Endometrial microvascular endothelial cells (primary cell): ENCODE data around the gene ITPRID2. TPM values are rescaled to one million over a fixed set of nuclear protein-coding genes. Genes with fewer than 3 reads are reported as not detected.
"Not testable (repeated sequence)": the region's sequence is repeated elsewhere in the genome, so short reads cannot be mapped to it uniquely, and the experiment has no call there.

Experiments used
- in situ Hi-C: cut with HindIII; loops from 2 replicates; pipeline ENCODE4 v1.10.0; 2017; ENCODE audit warnings: low sequenced_read_pairs, low pct_unique_long_range_greater_than_20kb; ENCODE audit errors: inconsistent ontology term
- total RNA-seq: library from RNA; depleted of rRNA; stranded (reverse); fragments of >200 nt; gene quantifications from one replicate; pipeline ENCODE4 v1.2.3, GENCODE V29; 2015; ENCODE audit errors: inconsistent ontology term

ITPRID2 gene
- total RNA-seq, 1 donor from 2014 or later = 237 TPM

DNA sequence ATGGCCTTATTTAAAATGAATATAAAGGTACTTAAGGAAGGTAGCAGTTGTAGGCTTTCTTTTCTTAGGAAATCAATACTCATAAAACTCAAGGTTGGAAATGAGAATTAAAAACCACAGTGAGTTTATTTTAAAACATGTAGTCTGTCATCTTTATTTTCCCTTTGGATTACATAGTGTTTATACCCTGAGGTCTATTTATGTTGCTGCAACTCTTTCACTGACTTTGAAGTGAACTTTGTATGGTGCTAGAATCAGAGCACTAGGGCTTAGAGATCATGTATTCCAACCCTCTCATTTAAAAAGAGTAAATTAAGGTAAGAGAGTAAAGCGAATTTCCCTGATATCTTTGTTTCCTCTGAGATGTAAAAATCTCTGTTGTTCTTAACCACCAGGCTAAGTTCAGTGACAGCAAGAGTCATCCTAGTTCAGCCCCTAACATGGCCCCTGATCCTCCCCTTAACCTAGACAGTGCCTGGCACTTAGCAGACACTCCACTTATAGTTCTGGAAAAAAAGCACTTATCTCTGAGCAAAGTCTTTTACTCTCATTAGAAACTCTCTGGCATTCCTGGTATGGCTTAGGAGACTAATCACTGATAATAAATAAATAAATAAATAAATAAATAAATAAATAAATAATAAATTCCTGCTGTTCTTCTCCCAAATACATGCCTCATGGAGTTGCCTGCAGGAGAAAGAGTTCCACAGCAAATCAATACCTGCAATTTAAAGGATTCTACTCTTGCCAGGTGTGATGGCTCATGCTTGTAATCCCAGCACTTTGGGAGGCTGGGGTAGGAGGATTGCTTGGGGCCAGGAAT, 61.1 kb downstream of the ITPRID2 start:
- in situ Hi-C loops = no loop called here

DNA sequence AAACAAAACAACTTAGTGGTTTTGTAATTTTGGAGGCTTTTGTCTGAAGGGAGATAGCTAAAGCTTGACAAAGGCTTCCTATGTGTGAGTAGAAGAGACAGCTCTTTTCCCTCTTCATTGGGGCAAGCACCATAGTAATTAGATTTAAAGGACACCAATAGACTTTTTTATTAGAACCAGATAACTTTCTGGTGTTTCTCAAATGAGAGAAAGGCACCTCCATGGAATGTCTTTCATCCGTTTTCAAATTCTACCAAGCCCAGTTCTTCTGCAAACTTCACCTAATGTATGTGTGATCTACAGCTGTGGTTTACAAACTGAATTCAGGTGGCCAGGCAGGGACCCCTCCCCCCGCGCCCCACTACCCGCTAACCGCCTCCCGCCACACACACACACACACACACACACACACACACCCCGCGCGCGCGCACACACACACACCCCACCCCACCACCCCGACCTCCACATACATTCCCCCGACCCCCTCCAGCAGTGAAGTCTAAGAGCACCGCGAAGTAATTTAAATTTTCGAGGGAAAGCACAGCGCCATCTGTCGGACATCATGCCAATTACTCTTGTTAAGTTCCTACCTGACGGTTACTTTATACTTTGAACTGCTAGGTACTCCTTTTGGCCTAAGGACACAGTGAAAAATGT, 62.5 kb downstream of the ITPRID2 start:
- in situ Hi-C loops = no loop called here

DNA sequence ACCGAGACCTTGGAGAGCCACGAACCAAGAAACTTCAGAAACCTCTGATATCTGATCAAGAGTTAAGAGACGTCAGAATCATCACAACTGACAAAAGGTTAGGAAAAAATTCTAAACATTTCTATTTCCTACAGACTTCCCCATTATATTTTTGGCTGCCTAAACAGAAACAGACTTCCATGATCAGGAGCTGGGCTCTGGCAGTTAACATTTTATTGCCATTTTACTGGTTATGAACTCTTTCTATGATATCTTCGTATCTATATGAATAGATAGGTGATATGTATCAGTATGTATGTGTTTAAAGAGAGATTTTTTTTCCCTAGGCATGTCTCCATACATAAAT, 63.0 kb downstream of the ITPRID2 start:
- in situ Hi-C loops = no loop called here

- in situ Hi-C loops = no loop called here
Measured at GRCh38 chr2:181955010-181955409, 63.5 kb downstream of the ITPRID2 start.

DNA sequence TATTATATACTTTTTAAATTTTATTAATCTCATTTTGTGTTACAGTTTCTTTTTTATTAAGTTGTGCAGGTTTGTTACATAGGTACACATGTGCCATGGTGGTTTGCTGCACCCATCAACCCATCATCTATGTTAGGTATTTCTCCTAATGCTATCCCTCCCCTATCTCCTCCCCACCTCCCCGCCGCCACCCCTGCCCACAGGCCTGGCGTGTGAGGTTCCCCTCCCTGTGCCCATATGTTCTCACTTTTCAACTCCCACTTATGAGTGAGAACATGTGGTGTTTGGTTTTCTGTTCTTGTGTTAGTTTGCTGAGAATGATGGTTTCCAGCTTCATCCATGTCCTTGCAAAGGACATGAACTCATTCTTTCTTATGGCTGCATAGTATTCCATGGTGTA, 64.3 kb downstream of the ITPRID2 start:
- in situ Hi-C loops = not testable (repeated sequence)

- in situ Hi-C loops = no loop called here
Measured at GRCh38 chr2:181957668-181958067, 66.1 kb downstream of the ITPRID2 start.

DNA sequence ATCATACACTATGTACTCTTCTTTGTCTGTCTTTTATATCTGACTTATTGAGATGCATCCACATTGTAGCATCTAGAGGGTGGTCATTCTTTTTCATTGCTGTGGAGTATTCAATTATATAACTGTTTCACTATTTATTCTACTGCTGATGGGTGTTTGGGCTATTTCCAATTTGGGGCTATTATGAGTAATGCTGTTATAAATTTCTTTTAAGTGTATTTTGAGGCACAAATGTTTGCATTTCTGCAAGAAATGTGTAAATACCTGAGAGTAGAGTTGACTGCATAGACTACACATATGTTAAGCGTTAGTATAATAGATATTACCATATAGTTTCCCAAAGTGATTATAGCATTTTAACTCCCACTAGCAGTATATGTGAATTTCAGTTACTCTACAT, 67.2 kb downstream of the ITPRID2 start:
- in situ Hi-C loops = no loop called here

GRCh38 chr2:181959508-181959907, 68.0 kb downstream of the ITPRID2 start:
- in situ Hi-C loops = no loop called here

DNA sequence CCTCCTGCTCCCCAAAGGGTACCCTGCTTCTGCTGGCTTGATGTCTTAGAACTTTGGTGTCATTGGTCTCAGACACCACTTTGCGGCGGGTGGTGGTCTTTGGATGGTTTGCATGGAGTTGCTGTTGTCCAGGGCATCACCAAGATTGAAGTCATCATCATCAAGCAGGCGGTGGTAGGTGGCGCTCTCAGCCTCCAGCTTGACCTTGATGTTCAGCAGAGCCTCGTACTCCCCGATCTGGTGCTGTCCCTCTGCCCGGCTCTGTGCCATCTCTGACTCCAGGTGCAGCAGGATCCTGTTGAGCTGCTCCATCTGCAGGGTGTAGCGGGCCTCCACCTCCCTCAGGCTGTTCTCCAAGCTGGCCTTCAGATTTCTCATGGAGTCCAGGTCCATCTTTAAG, 69.6 kb downstream of the ITPRID2 start:
- in situ Hi-C loops = not testable (repeated sequence)

DNA sequence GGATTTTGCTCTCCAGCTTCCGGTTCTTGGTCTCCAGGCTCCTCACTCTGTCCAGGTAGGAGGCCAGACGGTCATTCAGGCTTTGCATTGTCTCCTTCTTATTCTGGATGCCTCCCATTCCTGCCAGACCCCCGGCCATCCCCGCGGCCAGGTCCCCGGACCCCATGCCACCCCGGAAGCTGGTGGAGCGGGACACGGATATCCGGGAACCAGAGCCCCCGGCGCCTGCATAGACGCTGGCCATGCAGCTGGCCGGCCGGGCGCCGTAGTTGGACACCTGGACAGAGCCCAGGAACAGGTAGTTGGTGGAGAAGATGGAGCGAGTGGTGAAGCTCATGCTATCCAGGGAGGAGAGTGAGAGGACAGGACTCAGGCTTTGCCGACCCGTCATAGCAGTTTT, 70.6 kb downstream of the ITPRID2 start:
- in situ Hi-C loops = no loop called here

DNA sequence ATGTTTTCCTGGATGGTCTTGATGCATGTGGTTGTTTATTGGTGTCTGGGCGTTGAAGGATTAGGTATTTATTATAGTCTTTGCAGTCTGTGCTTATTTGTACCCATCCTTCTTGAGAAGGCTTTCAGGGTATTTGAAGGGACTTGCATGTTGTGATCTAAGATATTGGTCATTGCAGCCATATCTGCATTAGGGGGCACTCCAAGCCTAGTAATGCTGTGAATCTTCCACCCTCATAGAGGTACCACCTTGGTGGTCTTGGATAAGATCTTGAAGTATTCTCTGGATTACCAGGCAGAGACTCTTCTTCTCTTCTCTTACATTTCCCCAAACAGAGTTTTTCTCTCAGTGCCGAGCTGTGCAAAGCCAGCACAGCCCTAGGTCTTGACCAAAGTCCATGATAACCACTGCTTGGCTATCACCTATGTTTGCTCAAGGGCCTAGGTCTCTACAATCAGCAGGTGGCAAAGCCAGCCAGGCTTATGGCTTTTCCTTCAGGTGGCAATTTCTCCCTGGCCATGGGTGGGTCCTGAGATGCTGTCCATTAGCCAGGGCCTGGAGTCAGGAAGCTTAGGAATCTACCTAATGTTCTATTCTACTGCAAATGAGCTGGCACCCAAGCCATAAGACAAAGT, 78.7 kb downstream of the ITPRID2 start:
- in situ Hi-C loops = no loop called here

GRCh38 chr2:181971032-181971431, 79.5 kb downstream of the ITPRID2 start:
- in situ Hi-C loops = no loop called here

GRCh38 chr2:181972431-181973170, 81.1 kb downstream of the ITPRID2 start:
- in situ Hi-C loops = no loop called here

DNA sequence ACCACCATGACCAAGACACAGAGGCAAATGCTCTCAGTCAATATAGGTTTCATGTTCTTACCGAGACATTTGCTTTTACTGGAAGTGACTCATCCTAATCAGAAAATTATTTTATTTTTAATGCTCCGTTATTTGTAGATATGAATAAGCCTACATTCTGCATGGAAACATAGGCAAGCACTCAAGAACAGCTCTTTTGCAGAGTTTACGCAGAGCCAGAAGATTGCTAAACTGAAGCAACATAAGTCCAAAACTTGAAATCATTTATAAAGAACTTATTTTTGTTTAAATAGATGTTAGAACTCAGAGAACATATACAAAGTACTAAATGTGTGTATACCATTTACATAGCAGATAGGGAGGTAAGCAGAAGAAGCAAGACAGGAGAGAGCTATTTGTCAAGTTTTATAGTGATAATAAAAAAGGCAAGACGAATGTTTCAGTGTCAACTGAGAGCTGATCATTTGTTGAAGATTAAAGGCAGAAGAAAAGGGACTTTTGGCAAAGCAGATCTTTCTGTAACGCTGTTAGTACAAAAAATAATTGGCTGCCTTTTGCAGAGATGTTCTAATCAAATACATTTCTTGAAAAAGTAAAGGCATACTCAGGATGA, 81.7 kb downstream of the ITPRID2 start:
- in situ Hi-C loops = no loop called here

DNA sequence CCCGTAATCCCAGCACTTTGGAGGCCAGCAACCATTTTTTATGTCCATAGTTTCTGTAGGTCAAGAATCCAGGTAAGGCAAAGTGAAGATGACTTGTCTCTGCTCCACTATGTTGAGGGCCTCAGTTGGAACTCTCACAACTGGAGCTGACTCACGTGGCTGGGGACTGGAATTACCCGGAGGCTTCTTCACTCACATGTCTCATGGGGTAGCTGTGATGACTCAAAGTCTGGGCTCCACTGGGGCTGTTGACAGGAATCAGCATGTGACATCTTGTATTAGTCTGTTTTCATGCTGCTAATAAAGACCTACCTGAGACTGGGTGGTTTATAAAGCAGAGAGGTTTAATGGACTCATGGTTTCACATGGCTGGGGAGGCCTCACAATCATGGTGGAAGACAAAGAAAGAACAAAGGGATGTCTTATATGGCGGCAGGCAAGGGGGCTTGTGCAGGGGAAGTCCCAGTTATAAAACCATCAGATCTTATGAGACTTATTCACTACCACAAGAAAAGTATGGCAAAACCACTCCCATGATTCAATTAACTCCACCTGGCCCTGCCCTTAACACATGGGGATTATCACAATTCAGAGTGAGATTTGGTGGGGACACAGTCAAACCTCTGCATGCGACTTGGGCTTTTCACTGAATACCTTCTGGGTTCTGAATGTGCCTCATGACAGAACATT, 86.3 kb downstream of the ITPRID2 start:
- in situ Hi-C loops = no loop called here

DNA sequence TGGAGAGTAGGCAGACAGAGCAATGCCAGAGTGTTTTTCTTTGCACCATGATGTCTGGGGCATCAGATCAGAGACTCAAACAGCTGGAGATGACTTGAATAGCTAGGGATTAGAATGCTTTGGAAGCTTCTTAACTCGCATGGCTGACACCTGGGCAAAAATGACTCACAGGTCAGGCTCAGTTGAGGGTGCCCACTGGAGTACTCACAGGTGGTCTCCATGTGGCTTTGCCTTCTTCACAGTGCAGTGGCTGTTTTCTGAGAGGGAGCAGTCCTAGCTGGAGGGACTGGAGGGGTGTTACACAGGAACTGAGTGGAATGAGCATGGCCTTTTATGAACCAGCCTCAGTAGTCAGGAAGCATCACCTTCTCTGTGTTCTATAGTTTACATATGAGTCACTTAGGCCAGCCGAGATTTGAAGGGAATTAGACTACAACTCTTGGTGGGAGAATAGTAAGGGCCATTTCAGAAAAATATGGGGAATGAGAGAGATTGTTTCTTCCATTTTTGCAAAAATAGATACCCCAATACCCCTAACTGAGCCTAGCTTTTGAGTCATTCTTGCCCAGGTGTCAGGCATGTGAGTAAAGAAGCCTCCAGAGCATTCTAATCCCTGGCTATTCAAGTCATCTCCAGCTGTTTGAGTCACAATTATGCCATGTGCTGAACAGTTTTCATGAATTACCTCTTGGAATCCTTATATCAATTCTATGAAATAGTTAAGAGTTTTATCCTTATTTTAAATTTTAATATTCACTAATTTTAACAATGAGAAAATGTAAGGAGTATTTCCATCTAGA, 87.0 kb downstream of the ITPRID2 start:
- in situ Hi-C loops = no loop called here
